ENCODE data around the gene ELANE.

Gene ELANE

DNA sequence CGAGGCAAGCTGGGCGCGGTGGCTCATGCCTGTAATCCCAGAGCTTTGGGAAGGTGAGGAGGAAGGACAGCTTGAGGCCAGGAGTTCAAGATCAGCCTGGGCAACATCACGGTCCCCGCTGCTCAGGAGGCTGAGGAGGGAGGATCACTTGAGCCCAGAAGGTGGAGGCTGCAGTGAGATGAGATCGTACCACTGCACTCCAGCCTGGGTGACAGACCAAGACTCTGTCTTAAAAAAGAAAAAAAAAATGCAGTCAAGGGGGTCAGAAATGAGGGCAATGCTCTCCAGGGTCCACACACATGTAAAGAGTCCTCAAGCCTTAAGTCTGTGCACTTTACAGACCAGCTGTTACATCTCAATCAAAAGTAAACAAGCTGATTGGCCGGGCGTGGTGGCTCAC is 52.4 kb downstream of the ELANE start:
- TF ChIP-seq PAX5 (IDR thresholded peaks at IDR 0.05; ENCODE audit: insufficient read depth, low read length, severe bottlenecking) (no peak), SPI1 (IDR thresholded peaks at IDR 0.05; ENCODE audit: low read depth, low read length) (no peak), TAF1 (IDR thresholded peaks at IDR 0.05; ENCODE audit: low read depth, low read length) (no peak), POU2F2 (IDR thresholded peaks at IDR 0.05; ENCODE audit: low read depth, low read length) (no peak), POLR2A (IDR thresholded peaks at IDR 0.05; ENCODE audit: low read depth, low read length) (no peak), POLR2AphosphoS5 (IDR thresholded peaks at IDR 0.05; ENCODE audit: low read depth, low read length) (no peak)
- no peak for FAIRE-seq
- DNase-seq (ENCODE audit: insufficient read length, low spot score) = no peak

Data from GM12891 (cell line).